Uterus (tissue), 4 donors: ENCODE data around the gene SACM1L. TPM values are rescaled to one million over a fixed set of nuclear protein-coding genes. Genes with fewer than 3 reads are reported as not detected.

Experiments
- DNase-seq, 2 donors: peaks; one replicate each; pipeline ENCODE4 v3.0.0-alpha.2; 2019 to 2020
- H3K27ac ChIP-seq, 2 donors: fragments of 200-600 bp; sonication (generic); 1 replicate in 1 of 2; 2 replicates in 1 of 2; pipeline ENCODE4 v1.5.1; 2016 to 2018
- H3K27me3 ChIP-seq, 2 donors: fragments of 200-600 bp; sonication (generic); one replicate each; pipeline ENCODE4 v1.5.1; 2018 to 2019; ENCODE audit warnings: control low read depth in 1 of 2
- H3K36me3 ChIP-seq, 2 donors: fragments of 200-600 bp; sonication (generic); one replicate each; pipeline ENCODE4 v1.5.1; 2019; ENCODE audit warnings: control low read depth in 1 of 2
- H3K4me1 ChIP-seq, 2 donors: fragments of 200-600 bp; sonication (generic); one replicate each; pipeline ENCODE4 v1.5.1; 2018 to 2019; ENCODE audit warnings: control low read depth in 1 of 2
- H3K4me3 ChIP-seq, 2 donors: fragments of 200-600 bp; sonication (generic); 1 replicate in 1 of 2; 2 replicates in 1 of 2; pipeline ENCODE4 v1.5.1; 2018 to 2019; ENCODE audit warnings: mild to moderate bottlenecking in 1 of 2
- H3K9me3 ChIP-seq, 2 donors: fragments of 200-600 bp; sonication (generic); one replicate each; pipeline ENCODE4 v1.5.1; 2019; ENCODE audit warnings: control low read depth in 1 of 2
- POLR2A ChIP-seq, 2 donors: fragments of 450-650 bp; IDR thresholded peaks; one replicate each; pipeline ENCODE4 v1.6.1; 2016; ENCODE audit warnings: antibody characterized with exemption in 2 of 2, mild to moderate bottlenecking in 1 of 2, moderate library complexity in 1 of 2
- intact Hi-C: fragments of 100-400 bp; cut with DNase I; formaldehyde crosslinking; loops from one replicate; pipeline ENCODE4 v1.15.1; 2023; ENCODE audit warnings: low total_unique reads
- total RNA-seq, 4 donors: library from RNA; depleted of rRNA in 3 of 4; stranded (reverse); fragments of >200 nt in 3 of 4; gene quantifications; one replicate each; pipeline versions ENCODE4 v1.1.0 to v1.2.4, GENCODE V29; 2014 to 2023
- TF ChIP-seq, protein P1 (sequence below), 4 experiments: fragments of 200-600 bp in 2 of 4; fragments of 450-650 bp in 2 of 4; sonication (generic) in 2 of 4; IDR thresholded peaks; one replicate each; pipeline ENCODE4 v1.5.1; 2016 to 2019; ENCODE audit warnings: antibody characterized with exemption in 4 of 4, mild to moderate bottlenecking in 2 of 4, moderate library complexity in 1 of 4
- donor health status: DM: yes; HTN: yes; CAD: no.

Gene SACM1L
- total RNA-seq, 4 donors from 2014 or later, result 24.3 to 83.0 (median 68.7) TPM

GRCh38 chr3:45712434-45713110 is 23.4 kb downstream of the SACM1L start:
- Histone ChIP-seq H3K4me1 (no peaks in the 10 kb centered on the region), H3K9me3 (no peaks in the 10 kb centered on the region), H3K27me3 (no peaks in the 10 kb centered on the region), H3K27ac (no peak overlapping the region), H3K36me3 (no peaks in the 10 kb centered on the region), H3K4me3 (no peak overlapping the region)
- intact Hi-C loops, result no loop called here
- TF ChIP-seq, protein P1, sequence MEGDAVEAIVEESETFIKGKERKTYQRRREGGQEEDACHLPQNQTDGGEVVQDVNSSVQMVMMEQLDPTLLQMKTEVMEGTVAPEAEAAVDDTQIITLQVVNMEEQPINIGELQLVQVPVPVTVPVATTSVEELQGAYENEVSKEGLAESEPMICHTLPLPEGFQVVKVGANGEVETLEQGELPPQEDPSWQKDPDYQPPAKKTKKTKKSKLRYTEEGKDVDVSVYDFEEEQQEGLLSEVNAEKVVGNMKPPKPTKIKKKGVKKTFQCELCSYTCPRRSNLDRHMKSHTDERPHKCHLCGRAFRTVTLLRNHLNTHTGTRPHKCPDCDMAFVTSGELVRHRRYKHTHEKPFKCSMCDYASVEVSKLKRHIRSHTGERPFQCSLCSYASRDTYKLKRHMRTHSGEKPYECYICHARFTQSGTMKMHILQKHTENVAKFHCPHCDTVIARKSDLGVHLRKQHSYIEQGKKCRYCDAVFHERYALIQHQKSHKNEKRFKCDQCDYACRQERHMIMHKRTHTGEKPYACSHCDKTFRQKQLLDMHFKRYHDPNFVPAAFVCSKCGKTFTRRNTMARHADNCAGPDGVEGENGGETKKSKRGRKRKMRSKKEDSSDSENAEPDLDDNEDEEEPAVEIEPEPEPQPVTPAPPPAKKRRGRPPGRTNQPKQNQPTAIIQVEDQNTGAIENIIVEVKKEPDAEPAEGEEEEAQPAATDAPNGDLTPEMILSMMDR (IDR thresholded peaks at IDR 0.05), result no peak
- no peak for TF ChIP-seq POLR2A (IDR thresholded peaks at IDR 0.05)
- no peak for DNase-seq

DNA sequence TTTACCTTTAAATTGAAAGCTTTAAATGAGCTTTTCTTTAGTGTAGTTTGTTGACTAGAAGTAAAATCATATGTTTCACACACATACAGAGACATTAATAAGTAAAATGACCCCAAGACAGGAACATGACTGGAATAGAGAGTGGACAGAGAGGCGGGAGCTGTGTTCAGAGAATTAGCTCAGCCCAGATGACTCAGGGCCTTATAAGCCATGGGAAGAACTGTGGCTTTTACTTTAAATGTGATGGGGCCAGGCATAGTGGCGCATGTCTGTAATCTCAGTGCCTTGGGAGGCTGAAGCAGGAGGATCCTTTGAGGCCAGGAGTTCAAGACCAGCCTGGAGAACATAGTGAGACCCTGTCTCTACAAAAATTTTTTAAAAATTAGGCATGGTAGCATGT is 26.7 kb downstream of the SACM1L start:
- no peak for DNase-seq
- intact Hi-C loops, result no loop called here
- H3K36me3 ChIP-seq, result no peaks in the 10 kb centered on the region
- H3K4me1 ChIP-seq, result no peaks in the 10 kb centered on the region
- TF ChIP-seq, protein P1 (IDR thresholded peaks at IDR 0.05), result no peak
- no peak for TF ChIP-seq POLR2A (IDR thresholded peaks at IDR 0.05)
- no peak overlapping the region for H3K4me3 ChIP-seq
- H3K9me3 ChIP-seq, result no peaks in the 10 kb centered on the region
- no peaks in the 10 kb centered on the region for H3K27me3 ChIP-seq
- no peak overlapping the region for H3K27ac ChIP-seq

GRCh38 chr3:45716790-45717336 is 27.7 kb downstream of the SACM1L start:
- H3K4me3 ChIP-seq, result no peak overlapping the region
- H3K9me3 ChIP-seq, result no peaks in the 10 kb centered on the region
- no peaks in the 10 kb centered on the region for H3K4me1 ChIP-seq
- no peak overlapping the region for H3K27ac ChIP-seq
- TF ChIP-seq, protein P1 (IDR thresholded peaks at IDR 0.05), result no peak
- no peak for TF ChIP-seq POLR2A (IDR thresholded peaks at IDR 0.05)
- intact Hi-C loops, result no loop called here
- H3K36me3 ChIP-seq, result no peaks in the 10 kb centered on the region
- no peaks in the 10 kb centered on the region for H3K27me3 ChIP-seq
- DNase-seq, result no peak

DNA sequence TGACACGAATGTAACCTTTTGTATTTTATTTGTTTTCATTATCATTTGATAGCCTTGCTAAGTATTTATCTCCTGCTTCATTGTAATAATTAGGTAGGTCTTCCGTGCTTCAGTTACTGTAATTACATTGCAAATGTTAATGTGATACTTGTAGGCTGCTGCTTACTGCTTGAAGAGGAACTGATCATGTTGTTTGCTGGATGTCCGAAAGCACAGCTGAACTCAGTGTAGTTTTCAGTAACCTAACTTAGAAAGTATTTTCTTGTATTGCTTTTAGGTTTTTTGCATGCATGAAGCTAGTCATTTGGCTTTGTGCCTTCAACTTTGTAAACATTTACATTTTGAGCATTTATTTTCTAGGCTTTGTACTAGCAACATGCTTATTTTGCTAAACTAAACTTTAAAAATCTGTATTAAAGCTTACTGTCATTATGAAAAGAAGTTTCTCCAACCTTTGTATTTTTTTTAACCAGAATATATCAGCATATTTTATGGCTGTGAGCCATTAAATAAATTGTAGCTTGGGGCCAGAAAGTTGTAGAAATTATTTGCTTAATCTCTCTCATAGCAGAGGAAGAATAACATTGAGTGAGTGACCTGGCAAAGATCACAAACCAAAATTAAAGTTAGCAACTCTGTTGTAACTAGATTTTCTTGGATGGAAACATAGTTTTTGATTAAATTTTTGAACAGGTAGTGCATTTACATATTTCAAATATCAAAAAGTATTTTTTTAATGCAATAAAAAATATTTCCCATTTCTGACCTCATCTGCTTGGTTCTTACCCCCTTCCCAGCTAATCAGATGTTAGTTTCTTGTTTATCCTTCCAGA is 30.7 kb downstream of the SACM1L start:
- no peaks in the 10 kb centered on the region for H3K27me3 ChIP-seq
- no peak for TF ChIP-seq POLR2A (IDR thresholded peaks at IDR 0.05)
- TF ChIP-seq, protein P1 (IDR thresholded peaks at IDR 0.05), result no peak
- H3K4me3 ChIP-seq, result no peak overlapping the region
- H3K27ac ChIP-seq, result no peak overlapping the region
- intact Hi-C loops, result no loop called here
- H3K4me1 ChIP-seq, result no peaks in the 10 kb centered on the region
- no peak for DNase-seq
- H3K36me3 ChIP-seq, result no peaks in the 10 kb centered on the region
- no peaks in the 10 kb centered on the region for H3K9me3 ChIP-seq

DNA sequence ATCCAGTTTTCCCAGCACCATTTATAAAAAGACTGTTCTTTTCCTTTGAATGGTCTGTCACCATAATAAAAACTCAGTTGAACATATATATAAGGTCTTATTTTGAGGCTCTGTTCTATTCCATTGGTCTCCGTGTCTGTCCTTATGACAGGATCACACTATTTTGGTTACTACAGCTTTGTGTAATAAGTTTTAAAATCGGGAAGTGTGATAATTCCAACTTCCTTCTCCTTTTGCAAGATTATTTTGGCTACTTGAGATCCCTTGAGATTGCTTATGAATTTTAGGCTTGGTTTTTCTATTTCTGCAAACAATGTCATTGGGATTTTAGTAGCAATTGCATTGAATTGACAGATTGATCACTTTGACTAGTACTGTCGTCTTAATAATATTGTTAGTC is 35.7 kb downstream of the SACM1L start:
- TF ChIP-seq, protein P1 (IDR thresholded peaks at IDR 0.05), result no peak
- TF ChIP-seq POLR2A (IDR thresholded peaks at IDR 0.05), result no peak
- no peaks in the 10 kb centered on the region for H3K4me1 ChIP-seq
- intact Hi-C loops, result no loop called here
- no peak for DNase-seq
- H3K9me3 ChIP-seq, result no peaks in the 10 kb centered on the region
- no peak overlapping the region for H3K4me3 ChIP-seq
- H3K27ac ChIP-seq, result no peak overlapping the region
- no peaks in the 10 kb centered on the region for H3K27me3 ChIP-seq
- H3K36me3 ChIP-seq, result no peaks in the 10 kb centered on the region
